H9 (cell line): ENCODE data around the gene THOC5. TPM values are rescaled to one million over a fixed set of nuclear protein-coding genes. Genes with fewer than 3 reads are reported as not detected.

Source experiments
- DNase-seq: peaks from one replicate; pipeline ENCODE4 v3.0.0-alpha.2; 2017
- H2AFZ ChIP-seq: one replicate; pipeline ENCODE4 v1.6.1; 2013; ENCODE audit warnings: mild to moderate bottlenecking, low read length, control low read depth, moderate library complexity
- H2AK5ac ChIP-seq: 2 replicates; pipeline ENCODE4 v1.6.1; 2013; ENCODE audit warnings: low read length, control low read depth, mixed read lengths; ENCODE audit not compliant: insufficient read length
- H2BK120ac ChIP-seq: one replicate; pipeline ENCODE4 v1.6.1; 2013; ENCODE audit warnings: low read depth, mild to moderate bottlenecking, low read length, control low read depth, inconsistent platforms; ENCODE audit not compliant: poor library complexity, severe bottlenecking
- H2BK12ac ChIP-seq: 2 replicates; pipeline ENCODE4 v1.6.1; 2013; ENCODE audit warnings: low read length, control low read depth, mixed read lengths, low read depth; ENCODE audit not compliant: insufficient read length
- H2BK15ac ChIP-seq: 2 replicates; pipeline ENCODE4 v1.6.1; 2013; ENCODE audit warnings: low read depth, low read length, control low read depth
- H2BK20ac ChIP-seq: one replicate; pipeline ENCODE4 v1.6.1; 2013; ENCODE audit warnings: low read depth, mild to moderate bottlenecking, low read length, control low read depth, inconsistent platforms; ENCODE audit not compliant: poor library complexity, severe bottlenecking
- H2BK5ac ChIP-seq: 2 replicates; pipeline ENCODE4 v1.6.1; 2013; ENCODE audit warnings: low read length, control low read depth, mixed read lengths; ENCODE audit not compliant: insufficient read length
- H3K14ac ChIP-seq: 2 replicates; pipeline ENCODE4 v1.6.1; 2013; ENCODE audit warnings: low read length, control low read depth; ENCODE audit not compliant: insufficient read depth
- H3K18ac ChIP-seq: 2 replicates; pipeline ENCODE4 v1.6.1; 2013; ENCODE audit warnings: low read depth, mild to moderate bottlenecking, mixed read lengths, low read length, control low read depth; ENCODE audit not compliant: insufficient read length
- H3K23ac ChIP-seq: 2 replicates; pipeline ENCODE4 v1.6.1; 2013; ENCODE audit warnings: low read length, control low read depth, mixed read lengths, low read depth; ENCODE audit not compliant: insufficient read length
- H3K23me2 ChIP-seq: 2 replicates; pipeline ENCODE4 v1.6.1; 2013; ENCODE audit warnings: low read depth, mild to moderate bottlenecking, mixed read lengths, low read length, control low read depth; ENCODE audit not compliant: insufficient read length, poor library complexity, severe bottlenecking
- H3K27ac ChIP-seq: 2 replicates; pipeline ENCODE4 v1.5.1; 2013; ENCODE audit warnings: low read length, control low read depth, mixed read lengths, low read depth; ENCODE audit not compliant: insufficient read length
- H3K27me3 ChIP-seq: 2 replicates; pipeline ENCODE4 v1.6.1; 2013; ENCODE audit warnings: low read length, control low read depth, inconsistent platforms; ENCODE audit not compliant: insufficient read depth
- H3K4ac ChIP-seq: 2 replicates; pipeline ENCODE4 v1.6.1; 2013; ENCODE audit warnings: low read depth, mild to moderate bottlenecking, control low read depth, inconsistent platforms, low read length, moderate library complexity
- H3K4me1 ChIP-seq: 2 replicates; pipeline ENCODE4 v1.6.1; 2013; ENCODE audit warnings: low read length, control low read depth, inconsistent platforms; ENCODE audit not compliant: insufficient read depth
- H3K4me2 ChIP-seq: 2 replicates; pipeline ENCODE4 v1.6.1; 2013; ENCODE audit warnings: low read length, control low read depth, mixed read lengths; ENCODE audit not compliant: insufficient read length, insufficient read depth
- H3K56ac ChIP-seq: 2 replicates; pipeline ENCODE4 v1.6.1; 2013; ENCODE audit warnings: low read depth, mild to moderate bottlenecking, mixed read lengths, low read length, control low read depth; ENCODE audit not compliant: insufficient read length
- H3K79me1 ChIP-seq: 2 replicates; pipeline ENCODE4 v1.6.1; 2013; ENCODE audit warnings: low read depth, mild to moderate bottlenecking, moderate library complexity, low read length, control low read depth, inconsistent platforms; ENCODE audit not compliant: insufficient read depth, poor library complexity, severe bottlenecking
- H3K79me2 ChIP-seq: 2 replicates; pipeline ENCODE4 v1.6.1; 2013; ENCODE audit warnings: low read length, control low read depth, inconsistent platforms; ENCODE audit not compliant: insufficient read depth
- H3K9ac ChIP-seq: 2 replicates; pipeline ENCODE4 v1.6.1; 2013; ENCODE audit warnings: low read length, control low read depth, mixed read lengths; ENCODE audit not compliant: insufficient read length; ENCODE audit errors: extremely low read depth
- H3K9me3 ChIP-seq: one replicate; pipeline ENCODE4 v1.6.1; 2013; ENCODE audit warnings: low read depth, low read length, inconsistent platforms; ENCODE audit not compliant: control insufficient read depth
- H3T11ph ChIP-seq: one replicate; pipeline ENCODE4 v1.6.1; 2013; ENCODE audit warnings: mild to moderate bottlenecking, low read length, control low read depth, inconsistent platforms
- H4K20me1 ChIP-seq: one replicate; pipeline ENCODE4 v1.6.1; 2013; ENCODE audit not compliant: control insufficient read depth, insufficient read length, insufficient read depth
- H4K5ac ChIP-seq: 2 replicates; pipeline ENCODE4 v1.6.1; 2013; ENCODE audit warnings: low read depth, mild to moderate bottlenecking, mixed read lengths, low read length, control low read depth; ENCODE audit not compliant: insufficient read length
- H4K8ac ChIP-seq: replicated peaks from 2 replicates; pipeline ENCODE4 v1.6.1; 2013; ENCODE audit warnings: low read length, control low read depth, mixed read lengths, low read depth; ENCODE audit not compliant: insufficient read length
- H4K91ac ChIP-seq: 2 replicates; pipeline ENCODE4 v1.6.1; 2013; ENCODE audit warnings: low read depth, mild to moderate bottlenecking, moderate library complexity, mixed read lengths, low read length, control low read depth; ENCODE audit not compliant: insufficient read length
- H3K27ac Mint-ChIP-seq, 3 experiments: 2 replicates in 2 of 3; 3 replicates in 1 of 3; pipeline ENCODE4 v1.8.0; 2020 to 2021; ENCODE audit warnings: mixed read lengths in 3 of 3, mild to moderate bottlenecking in 1 of 3, moderate library complexity in 1 of 3
- H3K27me3 Mint-ChIP-seq: 2 replicates; pipeline ENCODE4 v1.8.0; 2021; ENCODE audit warnings: low read depth, mild to moderate bottlenecking, moderate library complexity, mixed read lengths
- H3K36me3 Mint-ChIP-seq, 3 experiments: 2 replicates in 2 of 3; 3 replicates in 1 of 3; pipeline ENCODE4 v1.8.0; 2020 to 2021; ENCODE audit warnings: low read depth in 3 of 3, mixed read lengths in 3 of 3; ENCODE audit not compliant: insufficient read depth in 1 of 3
- H3K4me1 Mint-ChIP-seq, 2 experiments: 2 replicates each; pipeline ENCODE4 v1.8.0; 2020; ENCODE audit warnings: mixed read lengths in 2 of 2
- H3K4me3 Mint-ChIP-seq, 2 experiments: 2 replicates in 1 of 2; 3 replicates in 1 of 2; pipeline ENCODE4 v1.8.0; 2020 to 2021; ENCODE audit warnings: mild to moderate bottlenecking in 2 of 2, mixed read lengths in 2 of 2, moderate library complexity in 1 of 2
- H3K9me3 Mint-ChIP-seq, 2 experiments: 2 replicates in 1 of 2; 3 replicates in 1 of 2; pipeline ENCODE4 v1.8.0; 2020; ENCODE audit warnings: mild to moderate bottlenecking in 2 of 2, mixed read lengths in 2 of 2, moderate library complexity in 1 of 2
- CTCF ChIP-seq: fragments of 200-600 bp; sonication (generic); conservative IDR thresholded peaks from 3 replicates; pipeline ENCODE4 v1.8.0; 2021; ENCODE audit warnings: antibody characterized with exemption, mild to moderate bottlenecking
- WGBS: extraction: QIAGEN DNeasy Blood & Tissue Kit; methylation state at CpG from one replicate; pipeline ENCODE4 v1.1.7; 2013; ENCODE audit warnings: missing lambda C conversion rate, low lambda C conversion rate, mixed read lengths; ENCODE audit not compliant: insufficient read length; ENCODE audit errors: extremely low coverage; 5-methylcytosine and 5-hydroxymethylcytosine counted together
- total RNA-seq: library from RNA; stranded (reverse); gene quantifications from 2 replicates; pipeline ENCODE4 v1.2.1, GENCODE V29; 2021

The THOC5 gene
- total RNA-seq, 1 experiment from 2014 or later: 71.8 TPM

GRCh38 chr22:29473001-29473400 is 80.6 kb downstream of the THOC5 start:
- Mint-ChIP-seq H3K27ac (no peak overlapping the region), H3K4me1 (peaks cover 20 to 22% of the 10 kb centered on the region in 2 experiments), H3K27me3 (peaks cover 85% of the 10 kb centered on the region), H3K4me3 (no peak overlapping the region; a peak in 1 of 5 replicates), H3K36me3 (no peaks in the 10 kb centered on the region), H3K9me3 (no peaks in the 10 kb centered on the region)
- H3K4ac ChIP-seq: no peak overlapping the region
- H4K5ac ChIP-seq: no peak overlapping the region
- no peaks in the 10 kb centered on the region for H3K9me3 ChIP-seq
- TF ChIP-seq CTCF: no peak
- no peak overlapping the region for H4K8ac ChIP-seq
- H3K23ac ChIP-seq: no peak overlapping the region
- peaks cover 6% of the 10 kb centered on the region for H3K23me2 ChIP-seq
- H3K14ac ChIP-seq: no peak overlapping the region; the same call in 1 of the 2 replicates
- no peaks in the 10 kb centered on the region; the same call in 1 of the 2 replicates for H3K4me1 ChIP-seq
- H3K4me2 ChIP-seq: no peak overlapping the region
- WGBS: no CpG with 5 or more reads among the region's 5 CpGs
- no peak overlapping the region for H4K91ac ChIP-seq
- H3K79me2 ChIP-seq: no peaks in the 10 kb centered on the region
- H3K27ac ChIP-seq: no peak overlapping the region
- H3K9ac ChIP-seq: no peak overlapping the region
- H2BK120ac ChIP-seq: no peak overlapping the region
- H2AFZ ChIP-seq: no peak overlapping the region
- no peak overlapping the region for H2BK5ac ChIP-seq
- no peak for DNase-seq
- no peak overlapping the region for H3K56ac ChIP-seq
- no peak overlapping the region for H2BK20ac ChIP-seq
- H3T11ph ChIP-seq: no peak overlapping the region
- no peaks in the 10 kb centered on the region for H4K20me1 ChIP-seq
- no peak overlapping the region for H2BK15ac ChIP-seq
- H3K79me1 ChIP-seq: no peaks in the 10 kb centered on the region
- H2BK12ac ChIP-seq: no peak overlapping the region
- no peaks in the 10 kb centered on the region; the same call in 1 of the 2 replicates for H3K27me3 ChIP-seq
- H3K18ac ChIP-seq: no peak overlapping the region
- H2AK5ac ChIP-seq: no peak overlapping the region
